ENCODE results near the gene DYNLRB1. TPM values are rescaled to one million over a fixed set of nuclear protein-coding genes. Genes with fewer than 3 reads are reported as not detected.

Gene DYNLRB1
- total and polyA plus RNA-seq, 9 of the 15 experiments (the other 6 are each of a cell fraction or from before 2014, with no cell fraction given): 48.7 to 358 (median 121) TPM

- TF ChIP-seq ZNF121 (CRISPR knock-in tag; conservative IDR thresholded peaks at IDR 0.05) (0 out of 2 replicates have a peak, but pooled peaks have one; percentile 13), SMAD2 (IDR thresholded peaks at IDR 0.05; ENCODE audit: low read depth, low read length) (no peak), HDAC6 (IDR thresholded peaks at IDR 0.05; ENCODE audit: low read depth, low read length) (0 out of 2 replicates have a peak, but pooled peaks have one; percentile 34), TEAD1 (CRISPR knock-in tag; IDR thresholded peaks at IDR 0.05) (0 out of 4 replicates have a peak, but pooled peaks of 1 of the 2 experiments have one; percentile 39), NBN (IDR thresholded peaks at IDR 0.05; ENCODE audit: low read depth) (no peak), ZFP91 (CRISPR knock-in tag; IDR thresholded peaks at IDR 0.05) (no peak), JUNB (CRISPR knock-in tag; conservative IDR thresholded peaks at IDR 0.05) (no peak), RCOR1 (IDR thresholded peaks at IDR 0.05; ENCODE audit: borderline replicate concordance in 1 of 2, low read depth in 2 of 2, low read length in 2 of 2) (peak in 1 of 2 experiments; percentile 68; a peak in 1 of 4 replicates), CEBPB (tag; IDR thresholded peaks at IDR 0.05) (peak; percentile 87), ADNP (tag; IDR thresholded peaks at IDR 0.05) (peak; percentile 87), ZNF217 (CRISPR knock-in tag; IDR thresholded peaks at IDR 0.05) (no peak), ZBTB43 (CRISPR knock-in tag; IDR thresholded peaks at IDR 0.05) (no peak), HNRNPLL (IDR thresholded peaks at IDR 0.05; ENCODE audit: low read depth, low read length, poor library complexity, severe bottlenecking) (peak; percentile 32), E2F5 (CRISPR knock-in tag; IDR thresholded peaks at IDR 0.05) (0 out of 2 replicates have a peak, but pooled peaks have one; percentile 53), SRSF1 (IDR thresholded peaks at IDR 0.05; ENCODE audit: low read depth, low read length) (no peak), POU5F1 (IDR thresholded peaks at IDR 0.05; ENCODE audit: borderline replicate concordance, low read depth, low read length, partially characterized antibody) (no peak), CBFA2T3 (IDR thresholded peaks at IDR 0.05) (no peak), SIX5 (IDR thresholded peaks at IDR 0.05; ENCODE audit: borderline replicate concordance in 1 of 2, insufficient read depth in 1 of 2, low read depth in 1 of 2, low read length in 2 of 2) (no peak), ZNF780A (CRISPR knock-in tag; IDR thresholded peaks at IDR 0.05) (no peak), DLX4 (CRISPR knock-in tag; IDR thresholded peaks at IDR 0.05) (no peak), HOMEZ (CRISPR knock-in tag; IDR thresholded peaks at IDR 0.05) (no peak), ARNT (IDR thresholded peaks at IDR 0.05) (no peak), EP300 (IDR thresholded peaks at IDR 0.05; ENCODE audit: low read length) (no peak)
These were observed 557 bp upstream of the DYNLRB1 start (continued) for GRCh38 chr20:34515484-34516246.

Data from K562 (cell line).